GM23338 (cell line): Measurements from ENCODE around the gene CDH23. TPM values are rescaled to one million over a fixed set of nuclear protein-coding genes. Genes with fewer than 3 reads are reported as not detected.

Source experiments
- ATAC-seq: fragments of 200-7000 bp; cut with Tn5 transposase; 3 replicates; pipeline ENCODE4 v1.9.1; 2020
- DNase-seq: peaks from one replicate; pipeline ENCODE4 v3.0.0-alpha.2; 2015; ENCODE audit warnings: low spot score
- H2AFZ ChIP-seq: fragments of 200-600 bp; sonication (generic); 2 replicates; pipeline ENCODE4 v1.8.0; 2016; ENCODE audit warnings: antibody characterized with exemption, mild to moderate bottlenecking, moderate library complexity
- H3F3A ChIP-seq: fragments of 200-600 bp; sonication (generic); replicated peaks from 2 replicates; pipeline ENCODE4 v1.8.0; 2017; ENCODE audit warnings: antibody characterized with exemption, mixed run types, low read depth
- H3K27ac ChIP-seq: fragments of 200-600 bp; sonication (generic); 2 replicates; pipeline ENCODE4 v1.6.1; 2016; ENCODE audit warnings: low read depth
- H3K27me3 ChIP-seq: fragments of 200-600 bp; sonication (generic); 2 replicates; pipeline ENCODE4 v1.8.0; 2016; ENCODE audit warnings: mild to moderate bottlenecking, mixed run types, moderate library complexity; ENCODE audit not compliant: insufficient read depth
- H3K36me3 ChIP-seq: fragments of 200-600 bp; sonication (generic); 2 replicates; pipeline ENCODE4 v1.8.0; 2016; ENCODE audit warnings: mild to moderate bottlenecking; ENCODE audit not compliant: insufficient read depth
- H3K4me1 ChIP-seq: fragments of 200-600 bp; sonication (generic); 2 replicates; pipeline ENCODE4 v1.8.0; 2016; ENCODE audit warnings: mild to moderate bottlenecking, moderate library complexity; ENCODE audit not compliant: insufficient read depth
- H3K4me2 ChIP-seq: fragments of 200-600 bp; sonication (generic); 2 replicates; pipeline ENCODE4 v1.7.1; 2017; ENCODE audit warnings: mixed run types
- H3K4me3 ChIP-seq: fragments of 200-600 bp; sonication (generic); 2 replicates; pipeline ENCODE4 v1.6.1; 2016; ENCODE audit warnings: mixed run types
- H3K79me2 ChIP-seq: fragments of 200-600 bp; sonication (generic); replicated peaks from 2 replicates; pipeline ENCODE4 v1.8.0; 2017; ENCODE audit warnings: mild to moderate bottlenecking; ENCODE audit not compliant: insufficient read depth
- H3K9me2 ChIP-seq: fragments of 200-600 bp; sonication (generic); 2 replicates; pipeline ENCODE4 v1.8.0; 2017; ENCODE audit not compliant: insufficient read depth
- H4K20me1 ChIP-seq: fragments of 200-600 bp; sonication (generic); replicated peaks from 2 replicates; pipeline ENCODE4 v1.8.0; 2017; ENCODE audit warnings: mild to moderate bottlenecking; ENCODE audit not compliant: insufficient read depth
- H3K27ac Mint-ChIP-seq: 2 replicates; pipeline ENCODE4 v1.8.0; 2020; ENCODE audit warnings: inconsistent platforms, mild to moderate bottlenecking, moderate library complexity, mixed read lengths
- H3K27me3 Mint-ChIP-seq: 3 replicates; pipeline ENCODE4 v1.8.0; 2022; ENCODE audit warnings: low read depth, mild to moderate bottlenecking, moderate library complexity, mixed read lengths, inconsistent platforms; ENCODE audit not compliant: insufficient read depth, poor library complexity
- H3K36me3 Mint-ChIP-seq: 3 replicates; pipeline ENCODE4 v1.8.0; 2021; ENCODE audit warnings: low read depth, mild to moderate bottlenecking, inconsistent platforms, moderate library complexity, mixed read lengths
- H3K4me1 Mint-ChIP-seq: 3 replicates; pipeline ENCODE4 v1.8.0; 2020; ENCODE audit warnings: mild to moderate bottlenecking, inconsistent platforms, mixed read lengths
- H3K4me3 Mint-ChIP-seq: 3 replicates; pipeline ENCODE4 v1.8.0; 2021; ENCODE audit warnings: moderate library complexity, mild to moderate bottlenecking, inconsistent platforms, mixed read lengths
- H3K9me3 Mint-ChIP-seq: 3 replicates; pipeline ENCODE4 v1.8.0; 2020; ENCODE audit warnings: moderate library complexity, mild to moderate bottlenecking, inconsistent platforms, mixed read lengths
- CREB1 ChIP-seq: fragments of 250-450 bp; sonication (Bioruptor Pico); IDR thresholded peaks from 2 replicates; pipeline ENCODE4 v1.5.0; 2020; ENCODE audit warnings: low read depth, mild to moderate bottlenecking, moderate library complexity
- CTCF ChIP-seq, 2 experiments: fragments of 200-600 bp in 1 of 2; sonication (generic) in 1 of 2; conservative IDR thresholded peaks; 2 replicates each; pipeline versions ENCODE4 v1.5.1 to v1.6.1; 2016 to 2017; ENCODE audit warnings: antibody characterized with exemption in 2 of 2, low read depth in 2 of 2, mild to moderate bottlenecking in 2 of 2, moderate library complexity in 1 of 2
- JUNB ChIP-seq: IDR thresholded peaks from one replicate; pipeline ENCODE4 v1.6.1; 2016; ENCODE audit warnings: antibody characterized with exemption; ENCODE audit not compliant: unreplicated experiment
- NANOG ChIP-seq: IDR thresholded peaks from 2 replicates; pipeline ENCODE4 v1.6.1; 2016; ENCODE audit warnings: antibody characterized with exemption, borderline replicate concordance
- POLR2AphosphoS5 ChIP-seq: IDR thresholded peaks from 2 replicates; pipeline ENCODE4 v1.6.1; 2016; ENCODE audit warnings: antibody characterized with exemption, low read depth
- REST ChIP-seq: IDR thresholded peaks from one replicate; pipeline ENCODE4 v1.6.1; 2018; ENCODE audit warnings: antibody characterized with exemption; ENCODE audit not compliant: unreplicated experiment
- polyA plus RNA-seq: library from polyadenylated mRNA; unstranded; fragments of >200 nt; fragmentation: Nextera tagmentation; extraction: Ambion mirVana; gene quantifications from 2 replicates; pipeline ENCODE4 v1.2.1, GENCODE V29; 2016
- total RNA-seq: library from RNA; depleted of rRNA; stranded (reverse); fragments of >200 nt; shearing (Covaris generic); gene quantifications from 2 replicates; pipeline ENCODE4 v1.2.3, GENCODE V29; 2014

The CDH23 gene
- total and polyA plus RNA-seq, 2 experiments from 2014 or later, result 0.95 to 4.3 TPM

- no peaks in the 10 kb centered on the region for H3K27me3 ChIP-seq
Measured at GRCh38 chr10:71722849-71723248, 326.1 kb downstream of the CDH23 start.

GRCh38 chr10:71723311-71723710, 326.6 kb downstream of the CDH23 start:
- H2AFZ ChIP-seq, result no peak overlapping the region
- H3K9me3 Mint-ChIP-seq, result no peaks in the 10 kb centered on the region
- H3K36me3 ChIP-seq, result no peaks in the 10 kb centered on the region
- H3K36me3 Mint-ChIP-seq, result no peaks in the 10 kb centered on the region
- H3F3A ChIP-seq, result no peaks in the 10 kb centered on the region
- H3K4me3 Mint-ChIP-seq, result no peak overlapping the region
- no peaks in the 10 kb centered on the region for H4K20me1 ChIP-seq
- peaks cover 23% of the 10 kb centered on the region for H3K27me3 Mint-ChIP-seq
- no peaks in the 10 kb centered on the region for H3K79me2 ChIP-seq
- H3K27ac Mint-ChIP-seq, result no peak overlapping the region
- H3K27me3 ChIP-seq, result no peaks in the 10 kb centered on the region
- no peaks in the 10 kb centered on the region for H3K9me2 ChIP-seq
- no peak overlapping the region for H3K4me2 ChIP-seq
- H3K4me1 ChIP-seq, result no peaks in the 10 kb centered on the region
- H3K27ac ChIP-seq, result no peak overlapping the region
- H3K4me3 ChIP-seq, result no peak overlapping the region
- DNase-seq, result no peak
- ATAC-seq, result no peak
- peaks cover 12% of the 10 kb centered on the region for H3K4me1 Mint-ChIP-seq
- TF ChIP-seq NANOG (no peak), JUNB (no peak), CREB1 (CRISPR knock-in tag) (no peak), CTCF (conservative IDR thresholded peaks at IDR 0.05; ENCODE audit: low read depth in 2 of 2) (no peak), POLR2AphosphoS5 (no peak)

More at GRCh38 chr10:71722849-71723248, 326.1 kb downstream of the CDH23 start:
- H3K9me3 Mint-ChIP-seq, result no peaks in the 10 kb centered on the region
- Histone ChIP-seq H4K20me1 (no peaks in the 10 kb centered on the region), H3K27ac (no peak overlapping the region), H3K9me2 (no peaks in the 10 kb centered on the region), H3K79me2 (no peaks in the 10 kb centered on the region), H3K4me3 (no peak overlapping the region), H3K4me2 (no peak overlapping the region), H3K4me1 (no peaks in the 10 kb centered on the region), H2AFZ (no peak overlapping the region), H3F3A (no peaks in the 10 kb centered on the region), H3K36me3 (no peaks in the 10 kb centered on the region)
- H3K4me3 Mint-ChIP-seq, result no peak overlapping the region
- H3K36me3 Mint-ChIP-seq, result no peaks in the 10 kb centered on the region
- no peak for DNase-seq
- H3K4me1 Mint-ChIP-seq, result peaks cover 12% of the 10 kb centered on the region
- no peak for ATAC-seq
- H3K27me3 Mint-ChIP-seq, result peaks cover 25% of the 10 kb centered on the region
- H3K27ac Mint-ChIP-seq, result no peak overlapping the region
- TF ChIP-seq POLR2AphosphoS5, result no peak
- TF ChIP-seq NANOG, result no peak
- no peak for TF ChIP-seq REST
